ENCODE results near the gene SPATA9. TPM values are rescaled to one million over a fixed set of nuclear protein-coding genes. Genes with fewer than 3 reads are reported as not detected.
"Not testable (repeated sequence)": the region's sequence is repeated elsewhere in the genome, so short reads cannot be mapped to it uniquely, and the experiment has no call there.

The SPATA9 gene
- total RNA-seq, 1 donor from 2014 or later, result not detected

GRCh38 chr5:95718203-95718602, 35.4 kb upstream of the SPATA9 start:
- intact Hi-C loops (cut with micrococcal nuclease), result loop anchor here (5.0 to 10.0 kb wide), 3 partner anchors 47 to 104 kb away; partner anchors contain the start of genes GLRX and RFESD

- intact Hi-C loops (cut with micrococcal nuclease), result loop anchor here (5.0 to 10.0 kb wide), 3 partner anchors 47 to 105 kb away; partner anchors contain the start of genes GLRX and RFESD
These were observed 34.6 kb upstream of the SPATA9 start for GRCh38 chr5:95717439-95717838.

- intact Hi-C loops (cut with micrococcal nuclease), result loop anchor here (5.0 to 10.0 kb wide), 3 partner anchors 49 to 106 kb away; partner anchors contain the start of genes GLRX and RFESD
These were observed 33.1 kb upstream of the SPATA9 start for GRCh38 chr5:95715799-95716461.

- intact Hi-C loops (cut with micrococcal nuclease), result loop anchor here (10.0 kb wide), 1 partner anchor 51 kb away; no protein-coding TSS in a partner anchor
These were observed 31.3 kb upstream of the SPATA9 start for GRCh38 chr5:95713960-95714710.

- intact Hi-C loops (cut with micrococcal nuclease), result loop anchor here (10.0 kb wide), 1 partner anchor 52 kb away; no protein-coding TSS in a partner anchor
These were observed 30.5 kb upstream of the SPATA9 start for GRCh38 chr5:95713246-95713645.

- intact Hi-C loops (cut with micrococcal nuclease), result loop anchor here (10.0 kb wide), 1 partner anchor 52 kb away; no protein-coding TSS in a partner anchor
These were observed 29.7 kb upstream of the SPATA9 start for GRCh38 chr5:95712347-95712958.

GRCh38 chr5:95711501-95712346, 28.9 kb upstream of the SPATA9 start:
- intact Hi-C loops (cut with micrococcal nuclease), result loop anchor here (10.0 kb wide), 1 partner anchor 53 kb away; no protein-coding TSS in a partner anchor

- intact Hi-C loops (cut with micrococcal nuclease), result loop anchor here (10.0 kb wide), 1 partner anchor 54 kb away; no protein-coding TSS in a partner anchor
These were observed 28.1 kb upstream of the SPATA9 start for GRCh38 chr5:95710651-95711500.

- intact Hi-C loops (cut with micrococcal nuclease), result loop anchor here (10.0 kb wide), 1 partner anchor 55 kb away; no protein-coding TSS in a partner anchor
These were observed 27.3 kb upstream of the SPATA9 start for GRCh38 chr5:95709967-95710650.

GRCh38 chr5:95708876-95709275, 26.1 kb upstream of the SPATA9 start:
- intact Hi-C loops (cut with micrococcal nuclease), result no loop called here

GRCh38 chr5:95707534-95708188, 24.9 kb upstream of the SPATA9 start:
- intact Hi-C loops (cut with micrococcal nuclease), result not testable (repeated sequence)

- intact Hi-C loops (cut with micrococcal nuclease), result no loop called here
These were observed 24.3 kb upstream of the SPATA9 start for GRCh38 chr5:95707055-95707454.

- intact Hi-C loops (cut with micrococcal nuclease), result not testable (repeated sequence)
These were observed 23.4 kb upstream of the SPATA9 start for GRCh38 chr5:95706196-95706595.

GRCh38 chr5:95704150-95704549, 21.4 kb upstream of the SPATA9 start:
- intact Hi-C loops (cut with micrococcal nuclease), result no loop called here

GRCh38 chr5:95701074-95701473, 18.3 kb upstream of the SPATA9 start:
- intact Hi-C loops (cut with micrococcal nuclease), result no loop called here

GRCh38 chr5:95699337-95699736, 16.5 kb upstream of the SPATA9 start:
- intact Hi-C loops (cut with micrococcal nuclease), result no loop called here

- intact Hi-C loops (cut with micrococcal nuclease), result no loop called here
These were observed 15.2 kb upstream of the SPATA9 start for GRCh38 chr5:95697781-95698681.

- intact Hi-C loops (cut with micrococcal nuclease), result no loop called here
These were observed 7.5 kb upstream of the SPATA9 start for GRCh38 chr5:95690333-95690732.

Data from T-helper 2 cell treated with Interferon-gamma antibody and Interleukin-4, amounts not matched to agents 100 ng/mL and 5 ng/mL, for 36 hours (primary cell).